ENCODE measurements around the gene IQSEC1.

- TF ChIP-seq, protein P1, sequence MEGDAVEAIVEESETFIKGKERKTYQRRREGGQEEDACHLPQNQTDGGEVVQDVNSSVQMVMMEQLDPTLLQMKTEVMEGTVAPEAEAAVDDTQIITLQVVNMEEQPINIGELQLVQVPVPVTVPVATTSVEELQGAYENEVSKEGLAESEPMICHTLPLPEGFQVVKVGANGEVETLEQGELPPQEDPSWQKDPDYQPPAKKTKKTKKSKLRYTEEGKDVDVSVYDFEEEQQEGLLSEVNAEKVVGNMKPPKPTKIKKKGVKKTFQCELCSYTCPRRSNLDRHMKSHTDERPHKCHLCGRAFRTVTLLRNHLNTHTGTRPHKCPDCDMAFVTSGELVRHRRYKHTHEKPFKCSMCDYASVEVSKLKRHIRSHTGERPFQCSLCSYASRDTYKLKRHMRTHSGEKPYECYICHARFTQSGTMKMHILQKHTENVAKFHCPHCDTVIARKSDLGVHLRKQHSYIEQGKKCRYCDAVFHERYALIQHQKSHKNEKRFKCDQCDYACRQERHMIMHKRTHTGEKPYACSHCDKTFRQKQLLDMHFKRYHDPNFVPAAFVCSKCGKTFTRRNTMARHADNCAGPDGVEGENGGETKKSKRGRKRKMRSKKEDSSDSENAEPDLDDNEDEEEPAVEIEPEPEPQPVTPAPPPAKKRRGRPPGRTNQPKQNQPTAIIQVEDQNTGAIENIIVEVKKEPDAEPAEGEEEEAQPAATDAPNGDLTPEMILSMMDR (IDR thresholded peaks at IDR 0.05), result no peak
- no peak for TF ChIP-seq POLR2AphosphoS5 (IDR thresholded peaks at IDR 0.05)
Measured at GRCh38 chr3:12991861-12992281, 81.4 kb downstream of the IQSEC1 start.
